Panc1 (cell line): Measurements from ENCODE around the gene MEGF10. TPM values are rescaled to one million over a fixed set of nuclear protein-coding genes. Genes with fewer than 3 reads are reported as not detected.

Experiments used
- ATAC-seq: fragments of 200-7000 bp; cut with Tn5 transposase; 2 replicates; pipeline ENCODE4 v1.9.1; 2020; ENCODE audit warnings: mild to moderate bottlenecking, moderate library complexity
- BruUV-seq: library from RNA; stranded (reverse); fragments of 400-500 nt; replicated peaks from 2 replicates; lab custom pipeline; 2021; lab: Mats Ljungman, UMichigan
- CTCF ChIA-PET: fragments of 300-600 bp; sonication (Branson Sonifier 250); formaldehyde crosslinking; loops from one replicate; lab custom pipeline; 2022; ENCODE audit warnings: antibody characterized with exemption; lab: Charles Lee
- POLR2A ChIA-PET: fragments of 300-600 bp; sonication (Branson Sonifier 250); formaldehyde crosslinking; loops from one replicate; lab custom pipeline; 2022; ENCODE audit warnings: antibody characterized with exemption; lab: Charles Lee
- DNase-seq: peaks from one replicate; pipeline ENCODE4 v3.0.0-alpha.2; 2010; ENCODE audit warnings: low read depth, low spot score
- H3K27ac ChIP-seq: 2 replicates; pipeline ENCODE4 v1.5.1; 2011; ENCODE audit warnings: mild to moderate bottlenecking, low read length, inconsistent platforms
- H3K27me3 ChIP-seq: fragments of 200-500 bp; sonication (Bioruptor generic); 2 replicates; pipeline ENCODE4 v1.6.0; 2014; ENCODE audit warnings: low read length, inconsistent platforms; ENCODE audit not compliant: control insufficient read depth, insufficient read depth
- H3K36me3 ChIP-seq: fragments of 200-500 bp; sonication (Bioruptor generic); 2 replicates; pipeline ENCODE4 v1.5.1; 2014; ENCODE audit warnings: inconsistent platforms, mild to moderate bottlenecking, low read length, moderate library complexity; ENCODE audit not compliant: control insufficient read depth, insufficient read depth
- H3K4me1 ChIP-seq: 2 replicates; pipeline ENCODE4 v1.5.1; 2011; ENCODE audit warnings: inconsistent platforms, mild to moderate bottlenecking, low read length, moderate library complexity; ENCODE audit not compliant: control insufficient read depth, insufficient read depth
- H3K4me3 ChIP-seq, 2 experiments: 2 replicates each; pipeline ENCODE4 v1.5.1; 2011 to 2012; ENCODE audit warnings: low read depth in 2 of 2, low read length in 2 of 2, mild to moderate bottlenecking in 2 of 2, inconsistent platforms in 1 of 2, moderate library complexity in 1 of 2
- H3K9me3 ChIP-seq: fragments of 200-500 bp; sonication (Bioruptor generic); 2 replicates; pipeline ENCODE4 v1.5.1; 2014; ENCODE audit warnings: low read depth, mild to moderate bottlenecking, inconsistent platforms, low read length, moderate library complexity; ENCODE audit not compliant: control insufficient read depth, insufficient read depth
- POLR2AphosphoS5 ChIP-seq: IDR thresholded peaks from 2 replicates; pipeline ENCODE4 v1.6.1; 2012; ENCODE audit warnings: mild to moderate bottlenecking, low read depth, low read length, moderate library complexity
- REST ChIP-seq, 2 experiments: IDR thresholded peaks; 2 replicates each; pipeline ENCODE4 v1.6.1; 2011 to 2012; ENCODE audit warnings: low read depth in 2 of 2, control low read depth in 1 of 2, low read length in 1 of 2, mild to moderate bottlenecking in 1 of 2, moderate library complexity in 1 of 2; ENCODE audit not compliant: insufficient read depth in 1 of 2
- SIN3A ChIP-seq: IDR thresholded peaks from 2 replicates; pipeline ENCODE4 v1.6.1; 2012; ENCODE audit warnings: low read depth, mild to moderate bottlenecking, low read length, moderate library complexity, borderline replicate concordance; ENCODE audit not compliant: insufficient read depth
- TCF7L2 ChIP-seq: IDR thresholded peaks from 2 replicates; pipeline ENCODE4 v1.6.1; 2011; ENCODE audit warnings: mild to moderate bottlenecking, low read depth, low read length, inconsistent platforms
- in situ Hi-C: cut with HindIII; loops from 2 replicates; pipeline ENCODE4 v1.10.0; 2016; ENCODE audit warnings: low sequenced_read_pairs, low pct_unique_long_range_greater_than_20kb
- intact Hi-C: fragments of 100-400 bp; cut with micrococcal nuclease; formaldehyde crosslinking; loops from one replicate; pipeline ENCODE4 v1.10.0; 2022; ENCODE audit not compliant: unreplicated experiment
- total RNA-seq: library from RNA; stranded (reverse); gene quantifications from one replicate; pipeline ENCODE4 v1.2.1, GENCODE V29; 2021; ENCODE audit not compliant: unreplicated experiment
- TF ChIP-seq, protein P1 (sequence below): fragments of 450-650 bp; IDR thresholded peaks from 2 replicates; pipeline ENCODE4 v1.5.1; 2017; ENCODE audit warnings: mild to moderate bottlenecking

MEGF10 gene
- total RNA-seq, 1 experiment from 2014 or later: not detected

GRCh38 chr5:127418974-127419682 lies 128.5 kb downstream of the MEGF10 start:
- no peak for TF ChIP-seq SIN3A
- TF ChIP-seq, protein P1, sequence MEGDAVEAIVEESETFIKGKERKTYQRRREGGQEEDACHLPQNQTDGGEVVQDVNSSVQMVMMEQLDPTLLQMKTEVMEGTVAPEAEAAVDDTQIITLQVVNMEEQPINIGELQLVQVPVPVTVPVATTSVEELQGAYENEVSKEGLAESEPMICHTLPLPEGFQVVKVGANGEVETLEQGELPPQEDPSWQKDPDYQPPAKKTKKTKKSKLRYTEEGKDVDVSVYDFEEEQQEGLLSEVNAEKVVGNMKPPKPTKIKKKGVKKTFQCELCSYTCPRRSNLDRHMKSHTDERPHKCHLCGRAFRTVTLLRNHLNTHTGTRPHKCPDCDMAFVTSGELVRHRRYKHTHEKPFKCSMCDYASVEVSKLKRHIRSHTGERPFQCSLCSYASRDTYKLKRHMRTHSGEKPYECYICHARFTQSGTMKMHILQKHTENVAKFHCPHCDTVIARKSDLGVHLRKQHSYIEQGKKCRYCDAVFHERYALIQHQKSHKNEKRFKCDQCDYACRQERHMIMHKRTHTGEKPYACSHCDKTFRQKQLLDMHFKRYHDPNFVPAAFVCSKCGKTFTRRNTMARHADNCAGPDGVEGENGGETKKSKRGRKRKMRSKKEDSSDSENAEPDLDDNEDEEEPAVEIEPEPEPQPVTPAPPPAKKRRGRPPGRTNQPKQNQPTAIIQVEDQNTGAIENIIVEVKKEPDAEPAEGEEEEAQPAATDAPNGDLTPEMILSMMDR: no peak
- no peak for TF ChIP-seq REST (IDR thresholded peaks at IDR 0.05; ENCODE audit: insufficient read depth in 1 of 2, low read depth in 2 of 2, low read length in 1 of 2)
- no peak for TF ChIP-seq POLR2AphosphoS5
- no peak for TF ChIP-seq TCF7L2
- Histone ChIP-seq H3K4me3 (no peak overlapping the region), H3K4me1 (no peaks in the 10 kb centered on the region), H3K9me3 (no peaks in the 10 kb centered on the region), H3K27ac (no peak overlapping the region), H3K36me3 (no peaks in the 10 kb centered on the region), H3K27me3 (no peaks in the 10 kb centered on the region)
- in situ Hi-C loops (no loop called here), intact Hi-C loops (no loop called here)
- DNase-seq (no peak), ATAC-seq (no peak)
- BruUV-seq: no TSS peak
- ChIA-PET CTCF (no interaction called here), POLR2A (no interaction called here)

DNA sequence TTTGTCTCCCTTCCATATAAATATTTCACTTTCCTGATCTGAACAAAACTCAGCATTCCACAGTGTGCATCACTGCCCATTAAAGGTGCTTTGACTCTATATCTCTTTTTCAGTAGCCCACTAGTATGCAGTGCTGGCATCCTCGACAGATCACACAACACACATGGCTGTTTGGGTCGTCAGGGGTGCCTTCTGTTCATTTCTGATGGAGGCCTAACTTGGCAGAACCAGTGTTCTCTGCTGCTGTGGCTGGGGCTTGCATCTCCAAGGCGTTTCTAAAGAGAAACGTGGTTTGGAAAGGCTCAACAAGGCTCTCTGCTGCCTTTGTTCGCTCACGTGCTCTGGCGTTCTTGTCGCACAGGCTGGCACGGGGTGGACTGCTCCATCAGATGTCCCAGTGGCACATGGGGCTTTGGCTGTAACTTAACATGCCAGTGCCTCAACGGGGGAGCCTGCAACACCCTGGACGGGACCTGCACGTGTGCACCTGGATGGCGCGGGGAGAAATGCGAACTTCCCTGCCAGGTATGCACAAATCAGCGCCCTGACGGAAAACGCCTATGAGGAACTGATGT lies 129.2 kb downstream of the MEGF10 start:
- TF ChIP-seq POLR2AphosphoS5 (no peak), TCF7L2 (no peak), SIN3A (no peak), REST (IDR thresholded peaks at IDR 0.05; ENCODE audit: insufficient read depth in 1 of 2, low read depth in 2 of 2, low read length in 1 of 2) (no peak)
- TF ChIP-seq, protein P1: no peak
- no TSS peak for BruUV-seq
- in situ Hi-C loops: no loop called here
- no peak for DNase-seq
- H3K4me3 ChIP-seq: no peak overlapping the region
- no peaks in the 10 kb centered on the region for H3K9me3 ChIP-seq
- H3K4me1 ChIP-seq: no peaks in the 10 kb centered on the region
- ATAC-seq: no peak
- intact Hi-C loops: no loop called here
- no peaks in the 10 kb centered on the region for H3K27me3 ChIP-seq
- no peak overlapping the region for H3K27ac ChIP-seq
- H3K36me3 ChIP-seq: no peaks in the 10 kb centered on the region
- CTCF ChIA-PET: no interaction called here
- POLR2A ChIA-PET: no interaction called here
